ENCODE data around the gene TRIM71. TPM values are rescaled to one million over a fixed set of nuclear protein-coding genes. Genes with fewer than 3 reads are reported as not detected.
"Not testable (repeated sequence)": the region's sequence is repeated elsewhere in the genome, so short reads cannot be mapped to it uniquely, and the experiment has no call there.

Gene TRIM71
- under 1 TPM; 0.04 to 0.06 TPM for total RNA-seq

DNA sequence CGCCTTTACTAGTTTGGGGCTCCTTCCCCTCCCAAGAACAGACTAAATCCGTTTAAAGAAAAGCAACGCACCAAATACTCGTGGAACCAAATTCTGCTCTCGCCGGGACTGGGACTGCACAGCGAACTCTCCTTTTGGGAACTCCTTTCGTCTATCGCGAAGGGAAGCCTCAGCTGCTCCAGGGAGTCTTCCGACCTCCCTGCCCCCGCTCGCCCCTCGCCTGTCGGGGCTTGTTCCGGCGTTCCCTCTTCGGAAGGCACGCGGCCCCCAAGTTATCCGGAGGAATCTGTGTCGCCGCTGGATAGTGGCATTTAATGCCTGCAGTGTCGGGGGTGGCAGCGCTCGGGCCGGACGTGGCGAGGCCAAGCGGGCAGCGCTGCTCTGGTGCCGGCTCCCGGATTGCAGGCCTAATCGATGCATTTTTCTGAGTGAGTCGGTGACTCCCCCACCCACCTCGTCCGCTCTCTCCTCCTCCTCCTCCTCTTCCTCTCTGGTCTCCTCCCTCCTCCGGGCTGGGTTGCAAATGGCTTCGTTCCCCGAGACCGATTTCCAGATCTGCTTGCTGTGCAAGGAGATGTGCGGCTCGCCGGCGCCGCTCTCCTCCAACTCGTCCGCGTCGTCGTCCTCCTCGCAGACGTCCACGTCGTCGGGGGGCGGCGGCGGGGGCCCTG, at the start of gene TRIM71:
TRIM71 (plus strand) TSS at position 440 of the 671 bp plus-strand sequence; CDS start at position 524, 84 bp downstream.
- CTCF ChIA-PET = no interaction called here
- POLR2A ChIA-PET = no interaction called here

DNA sequence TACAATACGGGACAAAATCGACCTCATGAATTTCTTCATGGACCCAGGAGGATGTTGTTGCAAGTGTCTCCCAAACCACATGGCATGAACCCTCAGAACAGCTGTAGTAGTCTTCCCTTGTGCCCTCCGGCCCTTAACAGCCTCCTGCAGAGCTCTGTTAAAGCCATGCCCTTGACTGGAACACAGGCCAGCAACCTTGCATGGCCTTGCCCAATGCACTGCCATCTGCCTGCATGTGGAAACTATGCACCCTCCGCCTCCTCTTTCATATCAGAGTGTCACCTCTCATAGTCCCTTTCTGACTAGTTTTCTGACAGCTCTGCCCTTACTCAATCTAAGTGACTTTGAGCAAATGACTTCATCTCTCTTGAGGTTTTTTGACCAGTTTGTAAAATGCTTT, 39.4 kb upstream of the TRIM71 start:
- CTCF ChIA-PET = no interaction called here
- POLR2A ChIA-PET = interaction anchor here (0.6 kb wide), 1 partner anchor 717 kb away, joined by 3 read pairs; no protein-coding TSS in a partner anchor

DNA sequence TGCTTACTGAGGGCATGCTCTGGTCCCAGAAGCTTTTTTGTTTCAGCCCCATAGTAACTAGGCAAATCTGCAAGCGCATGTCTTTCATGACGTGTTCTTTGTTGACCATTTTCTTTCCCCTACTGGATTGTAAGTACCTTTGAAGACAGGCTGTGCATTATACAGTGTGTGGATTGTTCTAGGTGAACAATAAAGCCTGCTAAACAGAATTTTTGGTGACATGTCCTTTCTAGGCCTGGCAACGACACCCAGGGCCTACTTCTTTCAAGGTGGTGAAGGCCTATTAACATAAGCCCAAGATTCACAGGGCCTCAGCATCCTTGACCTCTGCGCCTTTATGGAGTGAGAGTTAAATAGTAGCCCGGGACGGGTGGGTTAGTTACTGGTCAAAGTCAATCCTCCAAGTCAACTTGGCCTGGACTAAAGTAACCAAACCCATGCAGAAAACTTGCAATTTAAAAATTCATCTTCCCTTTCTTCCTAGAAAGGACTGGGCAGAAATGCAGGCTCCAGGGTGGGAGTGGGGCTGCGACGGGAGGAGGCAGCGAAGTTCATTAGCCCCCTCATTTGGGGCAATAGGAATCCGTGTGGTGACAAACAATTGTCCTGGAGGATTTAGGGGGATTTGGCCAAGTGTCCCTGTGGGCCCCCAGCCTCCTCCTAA, 37.6 kb upstream of the TRIM71 start:
- POLR2A ChIA-PET = interaction anchor here (0.6 kb wide), 1 partner anchor 310 kb away, joined by 10 read pairs; no protein-coding TSS in a partner anchor
- CTCF ChIA-PET = interaction anchor here (1.3 kb wide), 1 partner anchor 19 kb away, joined by 3 read pairs; no protein-coding TSS in a partner anchor

- CTCF ChIA-PET = interaction anchor here (0.9 to 1.3 kb wide), 3 partner anchors 11 to 49 kb away, joined by 3 to 4 read pairs (median 3); no protein-coding TSS in a partner anchor
- POLR2A ChIA-PET = interaction anchor here (0.6 kb wide), 1 partner anchor 310 kb away, joined by 10 read pairs; no protein-coding TSS in a partner anchor
These were observed 37.0 kb upstream of the TRIM71 start for GRCh38 chr3:32780735-32781210.

GRCh38 chr3:32781211-32781968, 36.4 kb upstream of the TRIM71 start:
- POLR2A ChIA-PET = interaction anchor here (0.6 kb wide), 1 partner anchor 311 kb away, joined by 10 read pairs; no protein-coding TSS in a partner anchor

GRCh38 chr3:32781969-32782270, 35.9 kb upstream of the TRIM71 start:
- CTCF ChIA-PET = interaction anchor here (0.7 to 1.5 kb wide), 6 partner anchors 16 to 84 kb away, joined by 3 read pairs; no protein-coding TSS in a partner anchor
- POLR2A ChIA-PET = not testable (repeated sequence)

More at GRCh38 chr3:32781211-32781968, 36.4 kb upstream of the TRIM71 start:
- CTCF ChIA-PET = interaction anchor here (0.6 to 1.5 kb wide), 9 partner anchors 10 to 85 kb away, joined by 3 to 4 read pairs (median 3); no protein-coding TSS in a partner anchor

DNA sequence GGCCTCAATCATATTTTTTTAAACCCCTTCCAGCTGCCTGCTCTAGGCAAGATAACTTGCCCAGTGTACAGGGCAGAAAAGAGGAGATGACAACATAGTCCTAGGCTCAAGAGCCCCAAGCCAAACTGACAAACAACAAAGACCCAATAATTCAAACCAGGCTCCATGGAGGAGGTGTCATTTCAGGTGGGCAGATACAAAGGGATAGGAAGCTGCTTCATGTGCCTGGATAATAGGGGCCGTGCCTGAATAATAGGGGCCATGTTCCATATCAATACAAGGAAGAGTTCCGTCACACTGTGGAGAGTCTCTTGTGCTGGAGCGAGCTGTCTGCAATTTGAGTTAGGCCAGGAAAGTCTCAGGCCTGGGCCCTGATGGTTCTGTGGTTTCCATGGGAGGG, 35.4 kb upstream of the TRIM71 start:
- CTCF ChIA-PET = interaction anchor here (1.2 to 1.5 kb wide), 2 partner anchors 15 to 33 kb away, joined by 3 read pairs; no protein-coding TSS in a partner anchor
- POLR2A ChIA-PET = no interaction called here

DNA sequence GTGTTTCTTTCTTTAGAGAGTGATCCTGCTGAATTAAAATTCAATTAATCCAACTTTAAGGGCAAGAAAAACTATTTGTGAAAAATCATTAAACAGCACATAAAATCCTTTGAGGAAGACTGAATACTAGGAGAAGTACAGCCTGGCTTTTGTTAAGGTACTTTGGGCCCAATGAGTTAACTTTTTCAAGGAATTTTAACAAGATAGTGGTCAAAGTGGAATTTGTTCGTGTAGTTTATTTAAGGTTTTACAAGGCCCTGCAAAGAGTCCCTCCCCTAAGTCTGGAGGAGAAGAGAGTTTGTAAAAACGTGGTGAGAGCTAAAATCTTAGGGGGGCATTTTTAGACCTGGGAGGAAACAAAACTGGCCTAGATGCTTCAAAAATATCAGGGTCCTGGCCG, 26.0 kb upstream of the TRIM71 start:
- ChIA-PET POLR2A (no interaction called here), CTCF (interaction anchor here (0.9 kb wide), 1 partner anchor 11 kb away, joined by 4 read pairs; no protein-coding TSS in a partner anchor)

DNA sequence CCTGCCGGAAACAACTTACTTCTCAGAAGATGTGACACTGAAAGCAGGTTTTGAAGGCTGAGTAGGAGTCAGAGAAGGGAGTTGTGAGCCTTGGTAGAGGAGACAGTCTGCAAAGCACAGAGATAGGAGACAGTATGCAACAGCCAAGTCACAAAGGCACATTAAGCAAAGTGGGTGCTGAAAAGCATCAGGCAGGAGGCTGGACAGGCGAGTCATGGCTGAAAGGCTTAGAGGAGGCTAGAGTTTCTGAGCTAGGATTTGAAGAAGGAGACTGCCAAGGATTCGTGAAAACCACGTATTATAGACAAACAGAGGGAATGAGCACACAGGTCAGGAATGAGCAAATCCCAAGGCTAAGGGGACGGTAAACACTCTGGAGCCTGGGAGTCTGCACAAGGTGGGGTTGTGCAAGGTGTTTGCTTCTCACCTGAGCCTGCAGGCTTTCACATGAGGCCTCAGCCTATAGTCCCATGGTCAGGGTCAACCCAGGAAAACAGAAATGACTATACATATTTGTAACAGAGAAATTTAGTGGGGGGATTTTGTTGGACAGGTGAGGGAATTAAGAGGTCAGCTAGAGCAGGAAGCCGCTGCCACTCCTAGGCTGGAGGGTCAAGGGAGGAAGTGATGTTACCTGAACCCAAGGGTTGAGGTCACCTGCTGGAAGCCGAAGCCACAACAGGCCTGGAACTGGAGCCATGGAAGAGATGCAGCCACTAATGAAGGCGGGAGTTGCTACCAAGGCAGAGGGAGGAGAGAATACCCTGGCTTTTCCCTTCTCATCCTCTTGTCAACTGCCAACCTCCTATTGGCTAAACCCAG, 23.1 kb upstream of the TRIM71 start:
- CTCF ChIA-PET = interaction anchor here (0.5 to 0.7 kb wide), 2 partner anchors 132 to 1046 kb away, joined by 3 to 4 read pairs; no protein-coding TSS in a partner anchor
- POLR2A ChIA-PET = no interaction called here

- CTCF ChIA-PET = interaction anchor here (1.6 kb wide), 1 partner anchor 14 kb away, joined by 3 read pairs; no protein-coding TSS in a partner anchor
- POLR2A ChIA-PET = not testable (repeated sequence)
These were observed 21.3 kb upstream of the TRIM71 start for GRCh38 chr3:32796384-32796950.

GRCh38 chr3:32797776-32798175, 20.0 kb upstream of the TRIM71 start:
- POLR2A ChIA-PET = no interaction called here
- CTCF ChIA-PET = interaction anchor here (1.6 kb wide), 1 partner anchor 15 kb away, joined by 3 read pairs; no protein-coding TSS in a partner anchor

DNA sequence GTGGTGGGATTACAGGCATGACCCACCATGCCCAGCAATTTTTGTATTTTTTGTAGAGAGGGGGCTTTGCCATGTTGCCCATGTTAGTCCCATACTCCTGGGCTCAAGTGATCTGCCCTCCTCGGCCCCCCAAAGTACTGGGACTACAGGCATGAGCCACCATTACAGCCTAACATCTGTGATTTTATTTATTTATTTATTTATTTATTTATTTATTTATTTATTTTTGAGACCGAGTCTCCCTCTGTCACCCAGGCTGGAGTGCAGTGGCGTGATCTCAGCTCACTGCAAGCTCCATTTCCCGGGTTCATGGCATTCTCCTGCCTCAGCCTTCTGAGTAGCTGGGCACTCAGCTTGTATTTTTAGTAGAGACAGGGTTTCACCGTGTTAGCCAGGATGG, 16.4 kb upstream of the TRIM71 start:
- POLR2A ChIA-PET, CTCF ChIA-PET: not testable (repeated sequence)

GRCh38 chr3:32813180-32813579, 4.6 kb upstream of the TRIM71 start:
- POLR2A ChIA-PET = no interaction called here
- CTCF ChIA-PET = no interaction called here

GRCh38 chr3:32814361-32814760, 3.4 kb upstream of the TRIM71 start:
- ChIA-PET POLR2A (no interaction called here), CTCF (no interaction called here)

- POLR2A ChIA-PET = no interaction called here
- CTCF ChIA-PET = interaction anchor here (0.5 to 1.0 kb wide), 3 partner anchors 34 to 248 kb away, joined by 3 read pairs; no protein-coding TSS in a partner anchor
These were observed 1.9 kb upstream of the TRIM71 start for GRCh38 chr3:32815841-32816438.

DNA sequence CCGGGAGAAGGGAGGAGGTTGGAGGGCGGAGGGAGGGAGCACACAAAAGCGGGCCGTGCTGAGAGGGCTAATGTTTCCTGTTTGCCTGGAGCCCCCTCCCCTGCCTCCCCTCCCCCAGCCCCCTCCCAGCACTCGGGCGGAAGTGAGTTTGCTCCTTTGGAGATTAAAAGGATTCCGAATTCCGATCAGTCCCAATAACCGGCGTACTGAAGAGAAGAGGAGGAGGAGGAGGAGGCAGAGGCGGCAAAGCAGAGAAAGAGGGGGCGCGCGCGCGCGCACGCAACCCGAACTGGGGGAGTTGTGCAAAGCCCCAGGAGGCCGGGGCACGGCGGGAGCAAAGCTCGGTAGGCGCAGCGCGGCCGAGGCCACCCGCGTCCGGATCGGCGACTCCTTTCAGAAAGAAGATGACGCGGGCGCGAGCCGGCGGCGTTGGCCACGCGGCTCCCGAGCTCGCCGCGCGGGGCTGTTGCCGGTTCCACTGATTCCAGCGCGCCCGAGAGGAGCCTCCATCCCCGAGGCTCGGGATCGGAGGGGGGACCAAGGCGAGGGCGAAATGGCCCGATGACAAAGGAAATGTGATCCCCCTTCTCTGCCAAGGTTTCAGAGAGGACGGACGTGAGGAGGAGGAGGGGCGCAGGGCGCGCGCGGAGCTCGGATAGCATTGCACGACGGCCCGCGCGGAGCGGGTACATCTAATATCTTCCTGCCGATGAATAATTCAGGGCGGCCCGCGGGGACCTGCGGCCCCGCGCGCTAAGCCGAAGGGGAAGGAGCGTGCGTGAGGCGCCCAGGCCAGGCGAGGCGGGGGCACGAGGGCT, 1.1 kb upstream of the TRIM71 start:
- POLR2A ChIA-PET = no interaction called here
- CTCF ChIA-PET = no interaction called here

DNA sequence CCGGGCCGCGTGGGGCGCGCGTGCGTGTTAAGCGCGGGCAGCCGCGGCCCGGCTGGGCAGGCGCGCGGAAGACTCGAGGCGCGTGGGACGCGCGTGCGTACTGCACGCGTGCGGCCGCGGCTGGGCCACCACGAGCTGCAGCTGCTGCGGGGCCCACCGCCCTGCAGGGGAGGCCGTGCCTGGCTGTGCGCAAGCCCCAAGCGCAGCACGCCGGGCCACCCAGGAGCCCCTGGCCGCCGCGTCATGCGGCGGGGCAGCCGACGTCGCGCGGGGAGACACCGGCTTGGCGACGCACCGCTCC, 590 bp upstream of the TRIM71 start:
- ChIA-PET POLR2A (no interaction called here), CTCF (no interaction called here)

All from activated CD8-positive, alpha-beta memory T cell treated with anti-CD3 and anti-CD28 coated beads for 36 hours (primary cell).